Measurements from ENCODE around the gene C1orf116.

Gene C1orf116

DNA sequence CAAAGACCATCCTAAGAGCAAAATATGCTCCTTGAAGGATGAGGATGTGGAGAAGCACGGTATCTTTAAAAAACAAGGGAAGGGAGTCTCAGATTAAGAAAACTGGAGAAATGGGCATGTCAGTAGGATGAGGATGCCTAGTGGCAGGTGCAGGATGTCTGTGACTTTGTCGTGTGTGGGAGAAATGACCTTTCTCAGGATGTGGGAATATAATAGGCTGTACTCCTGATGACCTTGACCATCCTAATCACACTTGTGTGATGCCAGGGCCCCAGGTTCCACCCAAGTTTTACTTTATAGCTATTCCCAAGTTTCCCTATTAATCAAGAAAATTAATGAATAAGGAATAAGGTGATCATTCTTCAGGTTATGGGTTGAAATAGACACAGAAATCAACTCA, 12.9 kb downstream of the C1orf116 start:
- no peak for DNase-seq (ENCODE audit: low read depth)

DNA sequence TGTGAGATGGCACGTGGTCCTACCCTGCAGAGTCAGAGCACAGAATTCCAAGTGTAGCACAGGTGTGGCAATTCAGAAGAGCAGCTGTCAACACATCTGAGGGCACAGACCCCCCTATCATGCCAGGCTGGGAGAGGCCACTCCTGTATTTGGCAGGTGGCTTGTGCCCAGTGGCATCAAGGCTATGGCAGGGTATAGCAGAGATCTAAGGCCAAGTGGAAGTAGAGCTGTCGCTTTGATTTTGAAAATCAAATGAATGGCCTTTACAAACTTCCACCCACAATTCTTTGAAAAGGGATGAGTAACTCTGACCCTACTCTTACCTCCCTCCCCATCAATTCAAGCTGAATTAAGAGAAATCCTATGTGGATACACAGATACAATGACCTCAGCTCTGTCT, 13.4 kb downstream of the C1orf116 start:
- no peak for DNase-seq (ENCODE audit: low read depth)

DNA sequence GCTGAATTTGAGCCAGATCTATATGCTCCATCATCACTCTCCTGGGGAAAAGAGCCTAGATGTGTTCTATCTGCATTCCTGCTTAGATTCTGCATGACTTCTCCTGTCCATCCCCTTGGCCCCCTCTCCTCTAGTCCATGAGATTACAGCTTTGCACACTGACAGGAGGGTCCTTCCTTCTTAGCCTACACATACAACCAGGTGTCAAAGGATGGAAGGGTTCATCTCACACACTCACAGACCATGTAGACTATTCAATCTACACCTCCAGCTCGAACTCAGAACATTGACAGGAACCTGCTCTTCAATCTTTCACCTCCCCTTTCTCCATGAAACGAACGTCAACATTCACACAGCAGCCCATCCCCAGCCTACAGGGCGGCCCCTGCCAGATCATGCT, 13.8 kb downstream of the C1orf116 start:
- DNase-seq (ENCODE audit: low read depth), result no peak

DNA sequence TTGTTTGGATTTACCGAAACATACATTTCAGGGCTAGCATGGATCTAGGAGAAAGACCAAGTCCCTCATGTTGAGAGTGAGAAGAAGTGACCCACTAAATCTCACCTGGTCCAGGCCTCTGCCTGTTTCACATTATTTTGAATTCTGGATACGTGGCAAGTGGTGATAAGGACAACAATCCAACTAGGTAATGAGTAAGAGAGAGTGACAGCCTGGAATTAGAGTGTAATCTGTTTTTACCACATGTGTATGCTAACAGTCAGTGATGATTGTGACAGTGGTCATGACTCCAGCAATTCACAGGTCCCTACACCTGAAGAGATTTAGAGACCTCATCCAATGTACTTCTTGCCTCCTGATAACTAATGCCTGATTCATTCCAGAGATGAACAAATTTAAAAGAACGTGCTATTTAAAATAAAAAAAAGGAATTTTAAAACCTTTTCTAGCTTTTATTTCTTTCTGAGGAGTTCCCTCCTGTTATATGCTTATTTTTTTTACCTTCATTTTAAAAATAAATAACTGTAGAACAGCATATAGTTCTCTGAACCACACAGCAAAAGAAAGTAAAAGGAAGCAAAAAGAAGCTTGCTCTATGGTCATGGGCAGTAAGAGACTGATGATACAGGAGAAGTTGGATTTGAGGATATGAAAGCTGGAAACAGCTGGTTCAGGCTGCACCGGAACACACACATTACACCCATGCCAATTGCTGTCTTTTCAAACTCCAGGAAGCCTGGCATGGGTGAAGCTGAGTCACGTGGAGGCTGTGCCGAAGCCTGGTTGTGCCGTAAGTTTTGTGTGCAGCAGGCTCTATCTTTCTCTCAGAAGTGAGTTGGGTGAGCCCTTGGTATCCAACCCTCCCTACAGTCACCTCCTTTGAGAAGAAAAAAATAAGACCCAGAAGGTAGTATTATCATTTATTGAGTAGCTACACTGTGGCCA, 14.7 kb downstream of the C1orf116 start:
- DNase-seq (ENCODE audit: low read depth), result no peak

DNA sequence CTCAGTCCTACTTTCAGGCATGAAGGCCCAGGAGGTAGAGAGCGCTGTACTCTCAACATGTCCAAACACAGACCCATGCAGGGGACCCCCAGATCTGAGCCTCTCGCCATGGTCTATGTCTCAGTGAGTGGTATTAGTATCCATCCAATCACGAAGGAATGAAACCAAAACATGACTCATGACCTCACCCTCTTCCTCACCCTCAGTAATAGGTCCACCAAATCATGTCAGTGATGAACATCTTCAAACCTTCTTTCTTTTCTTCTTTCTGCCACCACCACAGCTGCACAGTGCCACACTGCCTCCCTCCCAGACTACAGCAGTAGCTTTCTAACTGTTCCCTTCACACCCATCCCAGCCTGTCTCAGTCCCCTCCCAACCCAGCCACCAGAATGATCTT, 16.8 kb downstream of the C1orf116 start:
- DNase-seq (ENCODE audit: low read depth), result no peak

DNA sequence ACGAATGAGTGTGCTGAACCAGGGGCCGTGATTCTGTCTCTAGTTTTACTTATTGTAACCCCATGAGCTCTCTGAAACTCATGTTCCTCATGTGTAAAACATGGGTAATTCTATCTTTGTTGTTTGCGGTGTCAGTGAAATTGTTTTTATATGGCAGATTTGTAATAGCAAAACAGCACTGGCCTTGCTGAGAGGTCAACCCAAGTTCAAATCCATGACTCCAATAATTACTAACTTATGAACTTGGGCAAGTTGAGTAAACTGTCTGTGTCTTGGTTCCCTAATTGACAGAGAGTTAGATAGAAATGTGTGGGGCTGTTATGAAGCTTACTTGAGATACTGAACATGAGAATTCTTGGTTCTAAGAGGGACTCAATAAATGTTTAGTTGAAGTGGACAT, 17.8 kb downstream of the C1orf116 start:
- no peak for DNase-seq (ENCODE audit: low read depth)

DNA sequence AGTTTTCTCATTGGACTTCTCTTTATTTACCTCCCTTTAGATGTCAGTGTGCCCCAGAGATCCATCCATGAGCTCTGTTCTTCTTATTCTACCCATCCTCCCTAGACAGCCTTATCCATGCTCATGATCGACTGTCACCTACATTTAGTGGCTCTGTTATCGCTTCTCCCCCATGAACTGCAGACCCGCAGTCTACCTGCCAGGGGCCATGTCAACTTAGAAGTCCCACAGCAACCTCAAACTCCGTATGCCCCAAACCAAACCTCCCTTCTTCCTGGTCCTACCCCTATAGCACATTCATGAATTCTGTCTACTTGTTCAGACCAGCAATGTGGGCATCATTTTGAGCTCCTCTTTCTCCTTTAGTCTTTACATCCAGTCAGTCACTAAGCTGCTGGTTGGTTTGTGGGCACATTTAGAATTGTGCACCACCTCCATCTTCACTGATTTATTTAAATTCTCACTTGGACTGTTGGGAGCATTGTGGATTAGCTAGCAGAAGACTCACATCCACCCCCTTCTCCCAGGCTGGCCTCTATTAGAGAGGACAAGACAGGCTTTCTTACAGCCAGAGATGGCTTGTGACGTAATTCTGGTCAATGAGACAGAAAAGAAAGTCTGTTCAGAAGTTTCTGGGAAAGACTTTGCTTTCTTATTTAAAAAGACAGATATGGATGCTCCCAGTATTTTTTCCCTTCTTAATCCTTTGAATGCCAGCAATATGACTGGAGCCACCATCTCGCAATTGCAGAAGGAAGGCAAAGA, 19.1 kb downstream of the C1orf116 start:
- no peak for DNase-seq (ENCODE audit: low read depth)

DNA sequence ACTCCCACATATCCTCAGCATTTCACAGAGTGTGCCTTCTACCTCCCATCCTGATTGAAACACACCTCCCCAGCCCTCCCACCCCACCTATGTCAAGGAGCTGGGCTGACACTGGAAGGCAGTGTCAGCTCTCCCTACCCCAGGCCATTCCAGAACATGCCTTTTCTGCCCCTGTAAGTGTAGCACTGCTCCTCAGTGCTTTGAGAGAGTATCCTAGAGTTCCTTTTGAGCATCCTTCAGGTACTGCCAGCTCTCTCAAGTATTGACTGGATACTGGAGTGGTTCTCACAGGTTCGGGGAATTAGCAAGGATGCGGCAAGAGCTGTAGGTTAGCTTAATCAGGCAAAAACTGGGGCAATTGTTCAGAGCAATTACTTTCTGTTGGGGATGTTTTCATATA, 21.8 kb downstream of the C1orf116 start:
- DNase-seq (ENCODE audit: low read depth), result no peak

DNA sequence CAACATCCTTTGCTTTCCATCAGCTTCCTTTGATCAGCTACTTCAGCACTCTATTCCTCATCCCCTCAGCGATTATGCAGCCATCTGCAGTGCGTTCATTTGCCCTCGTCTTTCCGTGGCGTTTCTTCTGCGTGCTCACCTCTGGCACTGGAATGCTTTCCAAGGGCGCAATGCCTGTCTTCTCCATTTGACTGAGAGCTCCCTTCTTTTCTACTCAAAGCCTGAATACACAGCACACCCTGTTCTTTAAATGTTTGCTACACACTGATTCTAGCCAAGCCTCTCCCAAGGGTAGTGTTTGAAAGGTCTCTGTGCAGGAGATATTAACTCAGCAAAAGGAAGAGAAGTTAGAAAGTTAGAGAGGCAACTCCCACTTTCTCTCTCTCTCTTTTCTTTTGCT, 22.6 kb downstream of the C1orf116 start:
- no peak for DNase-seq (ENCODE audit: low read depth)

DNA sequence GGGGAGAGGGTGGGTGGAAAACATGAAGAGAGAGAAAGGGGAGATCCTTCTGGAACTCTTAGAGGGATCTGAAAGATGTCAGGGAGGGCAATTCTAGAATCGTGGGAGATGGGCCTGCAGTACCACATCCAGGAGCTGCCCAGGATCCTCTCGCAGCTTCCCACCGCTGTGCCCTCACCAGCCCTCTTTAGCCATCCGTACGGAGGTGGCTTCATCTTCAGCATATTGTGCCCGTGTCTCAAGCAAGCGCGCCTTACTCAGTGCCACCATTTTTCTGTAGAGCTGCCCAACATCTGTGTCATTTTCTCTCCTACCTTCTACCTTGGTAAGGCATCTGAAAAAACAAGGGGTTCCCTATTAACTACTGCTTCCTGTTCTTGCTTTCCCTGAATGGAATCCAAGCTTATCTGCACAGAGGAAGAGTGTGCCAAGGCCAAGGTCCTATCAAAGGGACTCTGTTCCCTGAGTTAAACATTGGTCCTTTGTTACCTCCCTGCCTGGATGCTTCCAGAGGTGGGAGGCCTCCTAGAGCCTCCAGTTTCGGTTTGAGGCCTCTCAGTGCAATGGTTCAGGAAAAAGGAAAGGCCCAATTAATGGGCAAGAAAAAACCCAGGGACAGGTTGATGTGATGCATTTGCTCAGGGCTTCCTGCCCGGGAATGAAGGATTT, 23.2 kb downstream of the C1orf116 start:
- no peak for DNase-seq (ENCODE audit: low read depth)

DNA sequence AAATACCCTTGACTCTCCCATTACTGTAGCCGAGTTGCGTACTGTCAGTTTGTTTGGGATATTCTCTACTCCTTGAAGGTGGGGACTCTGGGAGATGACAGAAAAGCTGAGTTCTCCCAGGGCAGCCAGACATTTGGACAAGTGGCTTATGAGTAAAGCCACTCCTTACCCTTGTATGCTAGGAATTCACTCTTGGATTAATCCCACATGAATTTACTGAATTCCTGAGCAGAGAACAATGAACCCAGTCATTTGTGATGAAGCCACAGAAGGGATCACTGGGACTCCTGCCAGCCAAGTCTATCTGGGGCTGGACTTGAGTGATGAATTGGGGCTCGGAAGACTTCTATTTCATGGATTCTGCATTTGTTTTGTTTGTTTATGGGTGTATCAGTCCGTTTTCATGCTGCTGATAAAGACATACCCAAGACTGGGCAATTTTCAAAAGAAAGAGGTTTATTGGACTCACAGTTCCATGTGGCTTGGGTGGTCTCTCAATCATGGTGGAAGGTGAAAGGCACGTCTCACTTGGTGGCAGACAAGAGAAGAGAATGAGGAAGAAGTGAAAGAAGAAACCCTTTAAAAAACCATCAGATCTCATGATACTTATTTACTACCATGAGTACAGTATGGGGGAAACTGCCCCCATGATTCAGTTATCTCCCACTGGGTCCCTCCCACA, 25.1 kb downstream of the C1orf116 start:
- DNase-seq (ENCODE audit: low read depth), result no peak

DNA sequence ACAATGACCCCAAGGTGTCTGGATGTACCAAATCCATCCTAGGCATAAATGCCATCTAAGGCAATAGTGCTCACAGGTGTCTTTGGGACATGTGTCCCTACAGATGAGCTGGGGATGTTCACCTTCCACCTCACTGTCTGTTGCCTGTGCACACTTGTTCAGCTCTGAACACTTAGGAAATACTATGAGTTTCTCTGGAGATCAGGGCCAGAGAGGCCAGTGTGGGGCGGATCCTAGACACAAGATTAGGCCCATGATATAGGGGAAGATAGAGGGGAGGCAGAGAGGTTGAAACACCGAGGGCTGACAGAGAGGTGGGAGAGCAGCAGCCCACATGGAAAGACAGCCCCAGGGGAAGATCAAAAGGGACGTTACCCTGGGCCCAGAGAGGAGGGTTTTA, 25.6 kb downstream of the C1orf116 start:
- no peak for DNase-seq (ENCODE audit: low read depth)

DNA sequence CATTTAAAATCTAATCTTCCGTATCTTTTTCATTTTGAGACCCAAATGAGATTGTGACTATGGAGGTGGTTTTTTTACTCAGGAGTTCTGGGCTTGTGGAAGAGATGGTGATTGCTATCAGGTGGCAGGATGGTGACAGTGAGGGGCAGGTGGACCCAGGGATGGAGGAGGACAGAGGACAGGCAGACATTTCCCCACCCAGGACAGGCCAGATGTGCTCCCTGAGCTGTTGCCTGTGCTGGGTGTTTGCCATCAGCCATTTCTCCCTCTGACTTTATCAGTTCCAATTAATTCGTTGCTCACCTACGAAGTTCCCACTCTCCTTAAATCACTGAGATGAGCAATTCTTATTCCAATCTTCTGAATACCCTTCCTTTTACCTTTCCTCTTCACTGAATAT, 26.5 kb downstream of the C1orf116 start:
- no peak for DNase-seq (ENCODE audit: low read depth)

DNA sequence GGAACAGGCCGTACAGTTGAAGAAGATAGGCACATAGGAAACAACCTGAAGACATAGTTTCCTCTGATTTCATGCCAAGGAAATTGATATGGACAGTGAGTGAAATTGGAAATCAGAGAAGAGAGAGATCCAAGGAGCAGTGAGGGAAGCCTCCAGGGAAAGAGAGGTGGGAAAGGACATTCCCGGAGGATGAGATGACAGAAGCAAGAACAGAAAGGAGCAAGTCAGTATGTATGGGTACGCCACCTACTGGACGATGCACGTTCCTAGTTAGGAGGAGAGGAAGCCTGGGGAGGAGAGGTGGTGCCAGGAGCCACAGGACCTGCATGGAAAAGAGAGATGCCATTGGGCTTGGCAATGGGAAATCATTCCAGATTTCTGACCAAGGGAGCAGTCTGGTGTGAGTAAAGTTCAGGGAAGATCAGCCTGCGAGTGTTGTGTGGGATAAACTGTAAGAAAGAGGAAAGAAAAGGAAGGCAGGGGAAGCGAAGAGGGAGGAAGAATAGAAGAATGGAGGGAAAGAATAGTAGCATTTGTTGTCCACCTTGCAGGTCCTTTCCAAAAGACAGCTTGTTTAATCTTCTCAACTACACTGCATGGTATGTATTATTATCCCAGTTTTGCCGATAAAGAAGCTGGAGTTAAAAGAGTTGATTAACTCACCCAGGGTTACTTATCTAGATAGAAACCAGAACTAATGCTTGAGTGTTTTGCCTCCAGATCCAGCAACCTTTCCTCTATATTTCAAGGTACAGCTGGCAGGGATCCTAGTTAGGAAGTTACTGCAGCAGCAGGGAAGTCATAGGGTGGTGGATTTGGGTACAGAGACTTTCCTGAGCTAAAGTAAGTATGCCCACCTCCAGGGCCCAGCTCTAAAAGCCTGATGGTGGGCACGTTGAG, 27.4 kb downstream of the C1orf116 start:
- DNase-seq (ENCODE audit: low read depth), result no peak

DNA sequence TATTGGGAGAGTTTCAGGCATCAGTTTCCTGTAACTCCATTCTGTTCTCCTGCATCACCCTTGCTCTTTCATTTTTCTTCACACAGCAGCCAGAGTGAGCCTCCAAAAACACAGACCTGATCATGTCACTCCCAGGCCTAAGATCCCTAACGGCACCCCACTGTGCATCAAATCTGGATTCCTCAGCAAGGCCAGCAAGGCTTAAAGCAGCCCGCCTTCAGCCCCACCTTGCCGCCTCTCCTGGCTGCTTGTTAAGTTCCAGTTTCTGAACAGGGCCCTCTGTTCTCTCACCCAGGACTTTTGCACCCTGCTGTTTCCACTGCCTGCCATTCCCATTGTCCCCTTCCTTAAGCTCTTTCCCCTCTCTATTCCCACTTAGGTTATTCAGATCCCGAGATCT, 29.3 kb downstream of the C1orf116 start:
- DNase-seq (ENCODE audit: low read depth), result no peak

DNA sequence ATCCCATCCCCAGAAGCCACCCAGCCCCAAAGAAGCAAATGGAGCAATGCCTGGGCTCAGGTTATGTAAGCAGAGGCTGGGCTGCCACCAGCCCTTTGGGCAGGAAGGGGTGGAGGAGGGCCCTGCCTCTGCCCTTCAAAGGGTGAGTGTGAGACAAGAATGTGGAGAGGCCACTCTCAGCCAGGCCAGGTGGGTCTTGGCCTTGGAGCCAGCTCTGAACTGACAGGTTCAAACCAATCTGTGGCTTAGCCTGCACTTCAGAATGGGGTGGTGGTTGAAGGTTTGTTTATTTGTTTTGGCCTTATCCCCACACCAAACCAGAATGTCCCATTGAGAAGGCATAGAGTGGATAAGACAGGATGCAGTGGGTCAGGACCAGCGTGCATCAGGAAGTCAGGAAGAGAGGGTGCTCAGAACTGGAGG, 29.8 kb downstream of the C1orf116 start:
- no peak for DNase-seq (ENCODE audit: low read depth)

DNA sequence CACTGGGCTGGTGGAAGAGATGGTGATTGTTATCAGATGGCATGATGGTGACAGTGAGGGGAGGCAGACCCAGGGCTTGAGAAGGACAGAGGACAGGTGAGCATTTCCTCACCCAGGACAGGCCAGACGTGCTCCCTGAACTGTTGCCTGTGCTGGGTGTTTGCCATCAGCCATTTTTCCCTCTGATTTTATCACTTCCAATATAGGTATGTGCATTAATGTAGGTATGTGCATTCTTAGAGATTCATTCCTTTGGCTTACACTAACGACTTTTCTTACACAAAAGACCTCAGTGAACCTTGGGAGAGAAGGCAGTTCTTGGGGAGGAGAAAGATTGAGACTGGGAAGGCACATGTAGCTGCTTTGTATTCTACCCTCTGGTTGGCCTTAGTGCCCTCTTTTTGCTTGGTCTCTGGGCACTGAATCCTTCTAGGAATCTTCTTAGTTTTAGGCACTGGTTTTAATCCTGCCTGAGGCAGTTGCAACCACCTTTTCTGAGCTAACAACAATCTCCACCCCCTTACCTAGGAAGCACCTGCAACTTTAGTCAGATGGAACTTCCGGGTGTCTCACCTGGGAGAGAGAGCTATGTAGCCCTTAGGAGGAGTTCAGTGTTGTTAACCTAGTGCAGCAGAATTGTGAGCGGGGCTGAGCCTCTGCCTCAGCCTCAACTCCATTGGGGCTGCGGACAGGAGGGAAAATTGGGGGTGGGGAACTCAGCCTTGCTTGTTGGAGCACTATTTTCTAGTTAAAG, 30.9 kb downstream of the C1orf116 start:
- DNase-seq (ENCODE audit: low read depth), result no peak

DNA sequence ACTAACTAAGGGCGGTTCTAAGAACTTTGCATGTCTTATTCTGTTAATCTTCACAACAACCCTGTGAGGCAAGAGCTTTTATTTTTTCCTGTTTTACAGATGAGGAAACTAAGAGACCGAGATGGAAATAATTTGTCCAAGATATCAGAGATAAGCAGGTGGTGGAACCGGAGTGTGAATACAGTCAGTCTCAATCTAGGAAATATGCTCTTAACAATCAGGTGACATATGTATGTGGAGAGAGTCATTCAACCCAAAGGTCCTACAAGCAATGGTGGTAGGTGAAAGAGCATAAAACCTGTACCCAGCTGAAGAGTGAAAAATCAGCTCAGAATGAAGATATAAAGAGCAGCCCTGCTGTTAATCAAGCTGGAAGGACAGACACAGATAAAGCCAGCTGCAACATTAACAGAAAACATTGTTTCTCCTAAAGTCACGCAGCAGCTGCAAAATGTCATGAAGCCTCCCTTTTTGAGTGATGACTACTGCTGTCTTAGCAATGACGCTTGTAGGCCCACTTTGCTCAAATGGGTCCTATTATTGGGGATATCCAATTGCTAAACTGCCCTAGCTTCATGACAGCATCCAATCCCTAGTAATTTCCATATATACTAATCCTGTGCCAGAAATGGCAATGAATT, 31.8 kb downstream of the C1orf116 start:
- no peak for DNase-seq (ENCODE audit: low read depth)

DNA sequence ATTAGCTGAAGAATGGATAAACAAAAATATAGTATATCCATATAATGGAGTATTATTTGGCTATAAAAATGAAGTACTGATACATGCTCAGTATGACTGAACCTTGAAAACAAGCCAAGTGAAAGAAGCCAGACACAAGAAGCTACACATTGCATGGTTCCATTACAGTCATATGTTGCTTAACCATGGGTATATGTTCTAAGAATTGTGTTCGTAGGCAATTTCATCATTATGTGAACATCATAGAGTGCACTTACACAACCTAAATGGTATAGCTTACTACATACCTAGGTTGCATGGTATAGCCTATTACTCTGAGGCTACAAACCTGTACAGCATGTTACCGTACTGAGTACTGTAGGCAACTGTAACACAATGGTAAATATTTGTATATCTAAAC, 33.7 kb downstream of the C1orf116 start:
- no peak for DNase-seq (ENCODE audit: low read depth)

DNA sequence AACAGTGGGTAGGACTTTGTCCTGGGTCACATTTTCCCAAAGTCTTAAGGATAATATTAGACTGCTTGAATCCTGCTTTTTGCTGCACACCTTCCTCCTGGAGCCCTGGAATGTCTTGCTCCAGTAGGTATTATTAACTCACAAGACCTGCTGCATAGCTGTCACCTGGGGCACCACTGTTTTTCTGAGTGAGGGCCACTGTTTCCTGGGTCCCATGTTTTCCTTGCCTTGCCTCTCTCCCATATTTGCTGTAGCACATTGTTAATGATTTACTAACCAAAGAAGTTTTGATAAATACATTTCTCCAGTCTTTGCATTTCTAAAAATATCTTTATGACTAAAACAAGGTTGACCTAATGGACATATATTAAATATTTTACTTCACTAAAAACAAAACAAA, 39.8 kb downstream of the C1orf116 start:
- no peak for DNase-seq (ENCODE audit: low read depth)

Measured in T-helper 22 cell (primary cell).